Ectodermal cell (in vitro differentiated cells): Measurements from ENCODE around the gene BCAS1.

Experiments used
- H3K27ac ChIP-seq: 2 replicates; pipeline ENCODE4 v1.7.0; 2013; ENCODE audit warnings: mild to moderate bottlenecking, low read depth, low read length; ENCODE audit not compliant: insufficient read depth, poor library complexity, severe bottlenecking
- H3K27me3 ChIP-seq: 2 replicates; pipeline ENCODE4 v1.7.0; 2013; ENCODE audit warnings: mild to moderate bottlenecking, low read length; ENCODE audit not compliant: insufficient read depth, control insufficient read depth, poor library complexity, severe bottlenecking
- H3K36me3 ChIP-seq: one replicate; pipeline ENCODE4 v1.7.0; 2013; ENCODE audit warnings: low read length; ENCODE audit not compliant: control insufficient read depth, insufficient read depth
- H3K4me1 ChIP-seq: one replicate; pipeline ENCODE4 v1.7.0; 2013; ENCODE audit warnings: low read length; ENCODE audit not compliant: control insufficient read depth, insufficient read depth
- H3K4me3 ChIP-seq: 2 replicates; pipeline ENCODE4 v1.7.0; 2013; ENCODE audit warnings: low read depth, low read length, control low read depth; ENCODE audit not compliant: insufficient read depth
- H3K9me3 ChIP-seq: 2 replicates; pipeline ENCODE4 v1.7.0; 2013; ENCODE audit warnings: mild to moderate bottlenecking, low read length, moderate library complexity; ENCODE audit not compliant: control insufficient read depth
- WGBS, 2 experiments: methylation state at CpG; one replicate each; pipeline ENCODE4 v1.1.7; 2013; ENCODE audit warnings: missing lambda C conversion rate in 2 of 2; 5-methylcytosine and 5-hydroxymethylcytosine counted together

BCAS1 gene

DNA sequence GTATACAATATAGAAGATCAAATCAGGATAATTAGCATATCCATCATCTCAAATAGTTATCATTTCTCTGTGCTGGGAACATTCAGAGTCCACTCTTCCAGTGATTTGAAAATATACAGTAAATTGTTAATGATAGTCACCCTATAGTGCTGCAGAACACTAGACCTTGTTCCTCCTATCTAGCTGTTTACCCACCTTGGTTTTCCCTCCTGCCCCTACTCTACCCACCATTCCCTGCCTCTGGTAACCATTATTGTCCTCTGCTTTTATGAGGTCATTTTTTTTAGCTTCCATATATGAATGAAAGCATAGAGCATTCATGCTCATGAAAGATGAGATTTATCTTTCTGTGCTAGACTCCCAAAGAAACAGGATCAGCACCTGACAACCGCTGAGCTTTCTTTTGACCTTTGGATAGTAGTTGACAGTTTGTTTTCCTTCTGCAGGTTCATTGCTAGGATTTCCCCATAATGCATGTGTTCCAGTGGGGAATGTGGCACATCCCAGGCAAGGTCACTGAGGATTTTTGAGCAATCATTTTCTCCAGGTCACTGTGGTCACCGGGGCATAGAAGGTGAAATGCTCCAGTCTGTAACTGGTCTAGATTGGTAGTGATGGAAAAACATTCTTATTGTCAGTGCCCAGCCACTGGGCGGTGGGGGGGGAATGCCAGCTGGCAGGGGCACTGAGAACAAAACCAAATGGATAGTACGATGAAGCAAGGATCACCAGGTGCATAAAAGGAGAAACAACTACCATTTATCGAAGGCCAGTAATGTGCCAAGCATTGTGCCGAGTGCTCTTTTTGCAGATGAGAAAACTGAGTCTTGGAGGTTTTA is 33.6 kb upstream of the BCAS1 start:
- Histone ChIP-seq H3K27me3 (no peaks in the 10 kb centered on the region), H3K9me3 (no peaks in the 10 kb centered on the region), H3K27ac (no peak overlapping the region), H3K36me3 (no peaks in the 10 kb centered on the region), H3K4me3 (no peak overlapping the region), H3K4me1 (no peaks in the 10 kb centered on the region)
- 94 to 96% methylated on average over 6 of the region's 6 CpGs for WGBS, 2 experiments

DNA sequence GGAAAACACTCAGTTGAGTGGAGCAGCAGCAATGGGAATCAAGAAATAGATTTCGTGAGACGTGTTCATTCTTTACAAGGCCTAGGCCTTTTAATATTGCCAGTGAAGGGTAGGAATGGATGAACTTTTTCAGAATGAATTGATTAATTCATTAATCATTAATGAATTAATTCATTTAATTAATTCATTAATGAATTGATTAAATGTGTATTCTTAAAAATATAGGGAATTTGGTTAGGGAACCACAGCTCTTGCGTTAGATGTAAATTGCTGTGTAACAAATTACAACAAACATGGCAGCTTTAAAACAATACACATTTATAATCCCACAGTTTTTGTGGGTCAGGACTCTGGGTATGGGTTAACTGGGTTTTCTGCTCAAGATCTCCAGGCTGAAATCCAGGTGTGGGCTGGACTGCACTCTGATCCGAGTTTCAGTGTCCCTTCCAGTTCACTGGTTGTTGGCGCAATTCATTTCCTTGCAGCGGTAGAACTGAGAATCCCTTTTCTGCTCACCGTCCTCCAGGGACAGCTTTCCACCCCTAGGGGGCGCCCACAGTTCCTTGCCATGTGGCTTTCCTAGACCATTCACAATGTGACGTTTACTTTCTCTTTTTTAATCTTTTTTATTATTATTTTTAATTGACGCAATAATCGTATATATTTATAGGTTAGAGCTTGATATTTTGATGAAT is 32.8 kb upstream of the BCAS1 start:
- no peak overlapping the region for H3K27ac ChIP-seq
- no peaks in the 10 kb centered on the region for H3K36me3 ChIP-seq

DNA sequence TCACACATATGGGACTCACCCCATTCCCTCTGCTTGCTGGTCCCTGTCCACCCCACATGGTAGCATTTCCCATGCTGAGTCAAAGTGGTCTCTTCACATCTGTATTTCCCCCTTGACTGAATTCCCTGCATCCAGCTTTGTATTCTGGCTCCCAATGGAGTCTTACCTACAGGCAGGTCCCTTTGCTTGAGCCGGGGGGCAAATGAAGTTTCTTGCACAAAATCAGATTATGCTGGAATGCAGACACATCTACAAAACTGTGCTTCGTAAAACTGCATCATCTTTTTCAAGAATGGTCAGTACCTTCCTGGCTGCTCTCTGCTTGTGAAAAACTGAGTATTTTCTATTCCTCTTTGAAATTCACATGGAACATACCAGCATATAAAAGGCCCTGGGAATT is 32.1 kb upstream of the BCAS1 start:
- Histone ChIP-seq H3K9me3 (no peaks in the 10 kb centered on the region), H3K4me1 (no peaks in the 10 kb centered on the region), H3K4me3 (no peak overlapping the region), H3K27ac (no peak overlapping the region), H3K27me3 (no peaks in the 10 kb centered on the region), H3K36me3 (no peaks in the 10 kb centered on the region)
- WGBS, 2 experiments, result 93 to 94% methylated on average over 2 of the region's 2 CpGs

More for the DNA sequence above, 32.8 kb upstream of the BCAS1 start:
- WGBS, 2 experiments, result 48 to 54% methylated on average over 7 to 8 of the region's 11 CpGs
- Histone ChIP-seq H3K4me3 (no peak overlapping the region), H3K9me3 (no peaks in the 10 kb centered on the region), H3K27me3 (no peaks in the 10 kb centered on the region), H3K4me1 (no peaks in the 10 kb centered on the region)

DNA sequence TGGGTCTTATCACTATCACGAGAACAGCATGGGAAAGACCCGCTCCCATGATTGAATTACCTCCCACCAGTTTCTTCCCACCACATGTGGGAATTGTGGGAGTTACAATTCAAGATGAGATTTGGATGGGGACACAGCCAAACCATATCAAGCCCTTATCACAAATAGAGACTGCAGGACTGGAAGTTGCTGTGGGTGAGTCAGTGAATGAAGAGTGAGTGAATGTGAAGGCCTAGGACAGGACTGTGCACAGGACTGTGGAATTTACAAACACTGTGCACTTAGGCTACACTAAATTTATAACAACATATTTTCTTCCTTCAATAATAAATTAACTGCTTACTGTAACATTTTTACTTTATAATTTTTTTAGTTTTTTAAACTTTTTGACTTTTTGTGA is 30.2 kb upstream of the BCAS1 start:
- Histone ChIP-seq H3K27me3 (no peaks in the 10 kb centered on the region), H3K4me1 (no peaks in the 10 kb centered on the region), H3K4me3 (no peak overlapping the region), H3K36me3 (no peaks in the 10 kb centered on the region), H3K9me3 (no peaks in the 10 kb centered on the region), H3K27ac (no peak overlapping the region)
- 100% methylated on average over 1 to 2 of the region's 2 CpGs for WGBS, 2 experiments

DNA sequence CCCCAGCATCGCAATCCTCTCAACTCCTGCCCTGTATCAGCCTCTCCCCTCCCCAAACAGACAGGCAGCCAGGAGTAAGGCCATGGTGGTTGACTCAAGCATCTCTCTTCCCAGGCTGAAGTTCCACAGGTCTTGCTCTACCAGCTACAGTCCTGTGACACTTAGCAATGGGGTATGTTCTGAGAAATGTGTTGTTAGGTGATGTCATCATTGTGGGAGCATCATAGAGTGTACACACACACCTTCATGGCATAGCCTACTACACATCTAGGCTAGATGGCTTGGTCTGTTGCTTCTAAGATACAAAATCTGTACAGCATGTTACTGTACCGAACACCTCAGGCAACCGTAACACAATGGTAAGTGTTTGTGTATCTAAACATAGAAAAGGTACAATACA is 29.5 kb upstream of the BCAS1 start:
- Histone ChIP-seq H3K4me3 (no peak overlapping the region), H3K36me3 (no peaks in the 10 kb centered on the region), H3K4me1 (no peaks in the 10 kb centered on the region), H3K9me3 (no peaks in the 10 kb centered on the region), H3K27me3 (no peaks in the 10 kb centered on the region), H3K27ac (no peak overlapping the region)
- WGBS, 2 experiments, result 97 to 100% methylated on average over 1 to 3 of the region's 3 CpGs

DNA sequence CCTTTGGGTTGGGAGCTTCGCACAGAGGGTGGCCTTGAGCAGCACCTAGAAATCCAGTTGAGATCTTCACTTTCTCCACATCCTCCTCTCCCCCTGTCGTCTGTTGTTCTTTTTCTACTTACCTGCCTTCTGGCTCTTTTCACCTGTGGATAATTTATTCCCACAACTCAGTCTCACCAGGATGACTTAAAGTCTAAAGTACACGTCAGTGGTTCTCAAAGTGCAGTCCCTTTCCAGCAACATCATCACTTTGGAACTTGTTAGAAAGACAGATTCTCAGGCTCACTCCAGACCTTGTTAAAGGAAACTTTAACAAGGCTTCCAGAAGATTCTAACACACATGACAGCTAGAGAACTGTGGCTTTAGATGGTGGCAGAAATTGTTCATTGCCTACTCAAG is 27.7 kb upstream of the BCAS1 start:
- no peak overlapping the region for H3K4me3 ChIP-seq
- no peaks in the 10 kb centered on the region for H3K9me3 ChIP-seq
- no peak overlapping the region for H3K27ac ChIP-seq
- 94% methylated on average over 3 of the region's 3 CpGs for WGBS, 2 experiments
- H3K4me1 ChIP-seq, result no peaks in the 10 kb centered on the region
- H3K27me3 ChIP-seq, result no peaks in the 10 kb centered on the region
- no peaks in the 10 kb centered on the region for H3K36me3 ChIP-seq

DNA sequence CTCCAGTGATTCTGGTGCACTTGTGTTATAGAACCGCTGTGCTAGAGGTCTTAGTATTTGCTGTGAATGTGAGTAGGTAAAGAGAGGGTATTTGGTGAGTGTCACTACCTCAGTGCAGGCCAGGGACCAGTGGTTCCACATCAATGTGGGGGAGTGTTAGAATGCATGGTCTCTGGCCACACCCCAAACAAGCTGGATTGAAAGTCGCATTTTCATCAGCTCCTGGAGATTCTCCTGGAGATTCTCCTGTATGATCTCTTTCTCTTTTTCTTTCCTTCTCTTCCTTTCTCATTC is 26.8 kb upstream of the BCAS1 start:
- 85 to 89% methylated on average over 2 of the region's 2 CpGs for WGBS, 2 experiments
- Histone ChIP-seq H3K9me3 (no peaks in the 10 kb centered on the region), H3K36me3 (no peaks in the 10 kb centered on the region), H3K4me3 (no peak overlapping the region), H3K4me1 (no peaks in the 10 kb centered on the region), H3K27me3 (no peaks in the 10 kb centered on the region), H3K27ac (no peak overlapping the region)

DNA sequence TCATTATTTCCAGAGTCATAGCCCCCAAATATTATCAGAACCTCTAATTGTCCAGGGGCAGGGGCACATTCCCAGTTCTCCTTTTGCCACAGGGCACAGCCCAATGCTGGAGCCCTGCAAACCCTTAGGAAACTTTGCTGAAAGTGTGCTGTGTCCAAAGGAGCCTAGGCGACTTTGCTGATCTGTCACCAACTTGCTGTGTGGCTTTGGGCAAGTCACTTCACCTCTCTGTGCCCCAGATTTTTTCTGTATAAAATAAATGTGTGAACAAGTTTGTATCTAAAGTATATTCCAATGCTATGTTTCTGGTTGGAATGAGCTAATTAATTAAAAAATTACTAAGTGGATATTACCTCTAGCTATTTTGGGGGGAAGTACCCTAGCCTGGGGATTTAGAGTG is 25.4 kb upstream of the BCAS1 start:
- Histone ChIP-seq H3K4me3 (no peak overlapping the region), H3K36me3 (no peaks in the 10 kb centered on the region), H3K9me3 (no peaks in the 10 kb centered on the region), H3K4me1 (no peaks in the 10 kb centered on the region), H3K27ac (no peak overlapping the region), H3K27me3 (no peaks in the 10 kb centered on the region)
- WGBS, 2 experiments, result 89 to 97% methylated on average over 1 of the region's 1 CpG

DNA sequence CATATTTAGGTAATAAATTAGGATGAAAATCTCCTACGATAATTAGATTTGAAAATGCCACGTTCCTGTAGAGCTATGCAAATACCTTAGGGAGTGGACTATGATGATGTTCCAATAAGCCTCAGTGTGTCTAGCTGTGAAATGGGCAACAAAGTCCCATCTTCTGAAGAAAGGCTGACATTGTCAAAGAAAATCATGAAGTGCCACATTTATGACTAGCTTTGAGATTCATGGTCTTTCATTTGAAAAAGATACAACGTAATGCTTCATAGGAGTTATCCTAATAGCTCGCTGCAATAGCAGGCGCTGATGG is 23.8 kb upstream of the BCAS1 start:
- no peaks in the 10 kb centered on the region for H3K9me3 ChIP-seq
- no peak overlapping the region for H3K27ac ChIP-seq
- no peak overlapping the region for H3K4me3 ChIP-seq
- H3K27me3 ChIP-seq, result no peaks in the 10 kb centered on the region
- 96 to 97% methylated on average over 5 of the region's 5 CpGs for WGBS, 2 experiments
- H3K36me3 ChIP-seq, result no peaks in the 10 kb centered on the region
- H3K4me1 ChIP-seq, result no peaks in the 10 kb centered on the region

DNA sequence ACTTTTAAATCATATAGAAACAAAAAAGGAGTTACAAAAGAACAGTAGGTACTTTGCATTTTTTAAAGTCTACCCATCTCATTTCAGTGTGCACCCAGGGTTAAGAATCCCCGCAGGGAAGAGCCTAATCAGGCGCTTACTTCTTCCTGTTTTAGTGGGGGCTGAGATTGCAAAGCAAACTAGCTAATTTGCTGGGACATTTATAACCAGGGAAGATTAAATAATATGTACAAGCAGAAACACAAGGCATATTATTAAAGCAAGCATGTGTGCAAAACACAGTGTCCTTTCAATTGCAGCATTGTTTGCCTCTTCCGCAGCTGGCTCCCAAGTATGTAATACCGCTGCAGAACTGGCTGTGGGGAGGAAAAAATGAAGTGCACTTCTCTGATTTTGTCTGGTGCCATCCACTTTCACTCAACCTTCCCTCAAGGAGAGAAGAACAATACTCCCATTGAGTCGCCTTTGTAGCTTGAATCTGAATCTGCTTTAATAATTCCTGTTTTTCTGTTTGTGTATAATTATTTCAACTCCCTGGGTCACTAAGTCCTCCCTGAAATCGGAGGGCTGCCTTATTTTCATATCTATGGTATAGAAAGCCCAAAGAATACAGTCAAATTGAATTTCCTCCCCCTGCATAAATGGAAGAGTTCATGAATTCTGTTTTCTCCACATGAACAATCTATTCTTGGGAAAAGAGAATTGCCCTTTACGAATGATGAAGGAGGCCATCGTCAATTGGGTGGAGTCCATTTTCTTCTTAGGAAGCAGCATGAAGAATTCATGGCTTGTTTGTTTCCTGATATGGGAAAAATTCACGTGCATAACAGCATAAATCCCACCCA is 23.3 kb upstream of the BCAS1 start:
- Histone ChIP-seq H3K27me3 (no peaks in the 10 kb centered on the region), H3K36me3 (no peaks in the 10 kb centered on the region), H3K27ac (no peak overlapping the region), H3K4me1 (no peaks in the 10 kb centered on the region), H3K9me3 (no peaks in the 10 kb centered on the region), H3K4me3 (no peak overlapping the region)
- 88 to 92% methylated on average over 6 to 8 of the region's 9 CpGs for WGBS, 2 experiments
